GM21526 (cell line): ENCODE data around the gene A2M.
"Not testable (repeated sequence)": the region's sequence is repeated elsewhere in the genome, so short reads cannot be mapped to it uniquely, and the experiment has no call there.

ENCODE experiments used
- ATAC-seq: cut with Tn5 transposase; IDR thresholded peaks from one replicate; pipeline ENCODE4 v1.9.1; 2021; ENCODE audit warnings: moderate library complexity; ENCODE audit not compliant: unreplicated experiment, low FRiP score

A2M gene

GRCh38 chr12:9115731-9116559 lies at the start of gene A2M:
Gene A2M (minus strand): TSS chr12:9115919. CDS start chr12:9115849, 70 bp downstream.
- no peak for ATAC-seq

DNA sequence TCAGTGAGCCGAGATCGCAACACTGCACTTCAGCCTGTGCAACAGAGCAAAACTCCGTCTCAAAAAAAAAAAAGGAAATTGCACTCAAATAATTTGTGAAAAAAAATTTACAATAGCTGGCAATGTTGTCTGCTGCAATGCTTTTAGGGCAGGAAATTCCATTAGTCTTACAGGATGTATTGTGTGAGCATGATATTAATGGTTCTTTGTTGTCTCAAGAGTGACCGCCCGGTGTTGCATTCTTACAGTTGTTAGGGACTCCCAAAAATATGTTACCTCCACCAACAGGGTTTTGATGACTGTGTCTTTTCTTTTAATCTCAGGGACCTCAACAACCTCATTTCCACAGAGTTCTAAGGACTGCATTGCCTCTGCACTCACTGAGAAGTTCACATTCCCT lies 47.7 kb upstream of the A2M start:
- ATAC-seq = no peak

DNA sequence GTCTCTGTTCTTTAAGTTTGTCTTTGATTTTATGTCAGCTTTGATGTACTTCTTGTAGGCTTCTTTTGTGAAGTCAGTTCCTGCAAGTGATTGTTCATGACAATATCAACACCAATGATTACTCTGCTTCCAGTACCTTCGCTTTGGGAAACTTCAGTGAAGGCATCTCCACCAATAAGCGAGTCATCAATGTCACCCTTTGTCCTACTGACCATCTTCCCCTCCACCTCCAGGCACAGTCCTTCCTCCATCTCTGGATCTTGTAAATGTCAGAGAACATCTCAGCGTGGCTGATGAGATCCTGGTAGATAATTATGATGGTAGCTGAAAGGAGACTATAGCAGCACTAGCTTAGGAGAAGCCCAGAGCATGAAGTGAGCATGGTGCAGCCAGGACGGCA lies 40.4 kb upstream of the A2M start:
- ATAC-seq = no peak

GRCh38 chr12:9149372-9149771 lies 33.7 kb upstream of the A2M start:
- no peak for ATAC-seq

- ATAC-seq = no peak
These were observed 33.2 kb upstream of the A2M start for GRCh38 chr12:9148926-9149325.

GRCh38 chr12:9147461-9147860 lies 31.7 kb upstream of the A2M start:
- no peak for ATAC-seq

- ATAC-seq = no peak
These were observed 29.0 kb upstream of the A2M start for GRCh38 chr12:9144730-9145106.

- no peak for ATAC-seq
These were observed 28.4 kb upstream of the A2M start for GRCh38 chr12:9143929-9144729.

DNA sequence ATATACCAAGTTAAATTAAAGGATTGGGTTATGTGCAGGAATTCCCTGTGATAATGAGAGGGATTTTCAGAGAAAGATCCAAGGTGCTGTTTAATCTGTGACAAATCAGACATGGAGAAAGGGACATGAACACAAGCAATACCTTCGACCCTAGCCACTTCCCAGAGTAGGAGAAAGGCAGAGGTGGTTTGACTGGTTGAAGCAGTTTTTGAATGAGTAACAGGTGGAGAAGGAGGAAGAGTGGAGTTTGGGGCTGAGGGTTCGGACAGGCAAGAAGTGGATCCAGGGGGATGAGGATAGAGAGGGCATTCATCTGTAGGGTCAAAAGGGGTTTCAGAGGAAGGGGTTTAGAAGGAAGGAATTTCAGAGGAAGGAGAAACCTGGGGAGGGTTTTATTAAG lies 27.4 kb upstream of the A2M start:
- no peak for ATAC-seq

GRCh38 chr12:9139588-9140290 lies 24.0 kb upstream of the A2M start:
- ATAC-seq = not testable (repeated sequence)

- no peak for ATAC-seq
These were observed 20.2 kb upstream of the A2M start for GRCh38 chr12:9135903-9136310.

GRCh38 chr12:9134981-9135628 lies 19.4 kb upstream of the A2M start:
- ATAC-seq = no peak

- ATAC-seq = no peak
These were observed 17.6 kb upstream of the A2M start for GRCh38 chr12:9133216-9133916.

GRCh38 chr12:9132008-9132535 lies 16.4 kb upstream of the A2M start:
- ATAC-seq = no peak

DNA sequence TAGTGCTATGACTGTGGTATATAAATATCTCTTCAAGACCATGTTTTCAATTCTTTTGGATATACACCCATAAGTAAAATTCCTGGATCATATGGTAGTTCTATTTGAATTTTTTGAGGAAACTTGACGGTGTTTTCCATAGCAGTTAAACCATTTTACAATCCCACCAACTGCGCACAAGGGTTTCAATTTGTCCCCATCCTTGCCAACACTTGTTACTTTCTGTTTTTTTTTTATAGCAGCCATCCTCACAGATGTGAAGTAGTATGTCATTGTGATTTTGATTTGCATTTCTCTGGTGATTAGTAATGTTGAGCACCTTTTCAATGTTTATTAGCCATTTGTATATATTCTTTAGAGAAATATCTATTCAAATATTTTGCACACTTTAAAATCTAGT lies 14.5 kb upstream of the A2M start:
- no peak for ATAC-seq

- ATAC-seq = no peak
These were observed 12.4 kb upstream of the A2M start for GRCh38 chr12:9127936-9128663.

DNA sequence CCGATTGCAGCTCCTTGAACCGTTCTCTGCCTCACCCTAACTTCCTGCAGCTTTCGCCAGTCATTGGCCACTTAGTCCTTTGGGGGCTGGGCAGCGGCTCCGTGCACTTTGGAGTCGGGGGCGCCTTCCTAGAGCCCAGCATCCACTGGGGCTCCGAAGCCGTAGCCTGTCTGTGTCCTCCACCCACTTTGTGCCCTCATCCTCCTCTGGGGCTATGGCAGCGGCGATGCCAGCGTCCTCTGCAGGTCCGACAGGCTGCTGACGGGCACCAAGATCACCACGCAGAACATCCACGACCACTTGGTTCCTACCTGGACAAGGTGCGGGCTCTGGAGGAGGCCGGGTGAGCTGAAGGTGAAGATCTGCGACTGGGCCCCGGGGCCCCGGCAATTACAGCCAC lies 11.8 kb upstream of the A2M start:
- no peak for ATAC-seq

DNA sequence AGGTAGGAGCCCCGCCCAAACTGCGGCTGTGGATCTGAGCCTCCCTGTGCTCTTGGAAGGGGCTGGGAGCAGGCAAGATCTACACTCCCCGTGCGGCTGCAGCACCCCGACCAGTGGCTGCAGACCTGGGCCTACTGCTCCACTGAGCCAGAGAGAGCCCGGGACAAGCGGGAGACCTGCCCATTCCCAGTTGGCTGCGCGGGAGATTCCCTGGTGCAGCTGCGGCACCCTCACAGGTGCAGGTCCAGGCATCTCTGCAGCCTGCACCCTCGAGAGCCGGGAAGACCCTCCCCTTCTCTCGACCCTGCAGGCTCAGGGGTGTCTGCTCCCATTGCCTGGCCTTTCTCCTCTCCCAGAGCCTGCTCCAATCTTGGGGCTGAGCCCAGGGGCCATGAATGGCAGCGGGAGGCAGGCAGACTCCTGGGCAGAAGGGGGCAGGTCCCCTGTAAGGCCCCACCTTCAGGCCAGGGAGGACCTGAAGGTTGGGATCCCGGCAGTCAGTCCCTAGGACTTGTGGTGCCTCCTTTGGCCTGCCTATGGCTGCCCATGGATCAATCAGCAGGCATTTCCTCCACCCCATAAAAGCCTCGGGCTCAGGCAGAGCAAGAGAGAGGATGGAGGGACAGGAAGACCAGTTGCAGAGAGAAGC lies 8.8 kb upstream of the A2M start:
- ATAC-seq = no peak
